ENCODE measurements around the gene COL17A1. TPM values are rescaled to one million over a fixed set of nuclear protein-coding genes. Genes with fewer than 3 reads are reported as not detected.

Gene COL17A1
- total RNA-seq, 1 experiment from 2014 or later = not detected

- DNase-seq (ENCODE audit: low read depth) = no peak
- in situ Hi-C loops (cut with HindIII; ENCODE audit: low pct_unique_long_range_greater_than_20kb, low sequenced_read_pairs) = no loop called here
Observed at GRCh38 chr10:104038958-104039752, 46.5 kb downstream of the COL17A1 start.

GRCh38 chr10:104038537-104038936 lies 47.1 kb downstream of the COL17A1 start:
- in situ Hi-C loops (cut with HindIII; ENCODE audit: low pct_unique_long_range_greater_than_20kb, low sequenced_read_pairs) = no loop called here
- no peak for DNase-seq (ENCODE audit: low read depth)

- DNase-seq (ENCODE audit: low read depth) = no peak
- in situ Hi-C loops (cut with HindIII; ENCODE audit: low pct_unique_long_range_greater_than_20kb, low sequenced_read_pairs) = no loop called here
Observed at GRCh38 chr10:104037261-104037951, 48.3 kb downstream of the COL17A1 start.

- no peak for DNase-seq (ENCODE audit: low read depth)
- in situ Hi-C loops (cut with HindIII; ENCODE audit: low pct_unique_long_range_greater_than_20kb, low sequenced_read_pairs) = no loop called here
Observed at GRCh38 chr10:104036518-104037260, 49.0 kb downstream of the COL17A1 start.

GRCh38 chr10:104036069-104036384 lies 49.7 kb downstream of the COL17A1 start:
- in situ Hi-C loops (cut with HindIII; ENCODE audit: low pct_unique_long_range_greater_than_20kb, low sequenced_read_pairs) = no loop called here
- no peak for DNase-seq (ENCODE audit: low read depth)

- in situ Hi-C loops (cut with HindIII; ENCODE audit: low pct_unique_long_range_greater_than_20kb, low sequenced_read_pairs) = no loop called here
- no peak for DNase-seq (ENCODE audit: low read depth)
Observed at GRCh38 chr10:104035194-104036068, 50.2 kb downstream of the COL17A1 start.

GRCh38 chr10:104034401-104035193 lies 51.1 kb downstream of the COL17A1 start:
- no peak for DNase-seq (ENCODE audit: low read depth)
- in situ Hi-C loops (cut with HindIII; ENCODE audit: low pct_unique_long_range_greater_than_20kb, low sequenced_read_pairs) = no loop called here

- in situ Hi-C loops (cut with HindIII; ENCODE audit: low pct_unique_long_range_greater_than_20kb, low sequenced_read_pairs) = no loop called here
- DNase-seq (ENCODE audit: low read depth) = no peak
Observed at GRCh38 chr10:104033966-104034365, 51.7 kb downstream of the COL17A1 start.

- no peak for DNase-seq (ENCODE audit: low read depth)
- in situ Hi-C loops (cut with HindIII; ENCODE audit: low pct_unique_long_range_greater_than_20kb, low sequenced_read_pairs) = no loop called here
Observed at GRCh38 chr10:104033401-104033930, 52.2 kb downstream of the COL17A1 start.

GRCh38 chr10:104032144-104032775 lies 53.4 kb downstream of the COL17A1 start:
- in situ Hi-C loops (cut with HindIII; ENCODE audit: low pct_unique_long_range_greater_than_20kb, low sequenced_read_pairs) = no loop called here
- no peak for DNase-seq (ENCODE audit: low read depth)

- in situ Hi-C loops (cut with HindIII; ENCODE audit: low pct_unique_long_range_greater_than_20kb, low sequenced_read_pairs) = no loop called here
- no peak for DNase-seq (ENCODE audit: low read depth)
Observed at GRCh38 chr10:104031631-104032030, 54.0 kb downstream of the COL17A1 start.

GRCh38 chr10:104029521-104029860 lies 56.2 kb downstream of the COL17A1 start:
- in situ Hi-C loops (cut with HindIII; ENCODE audit: low pct_unique_long_range_greater_than_20kb, low sequenced_read_pairs) = no loop called here
- DNase-seq (ENCODE audit: low read depth) = no peak

- DNase-seq (ENCODE audit: low read depth) = no peak
- in situ Hi-C loops (cut with HindIII; ENCODE audit: low pct_unique_long_range_greater_than_20kb, low sequenced_read_pairs) = no loop called here
Observed at GRCh38 chr10:104028823-104029520, 56.7 kb downstream of the COL17A1 start.

GRCh38 chr10:104028146-104028545 lies 57.5 kb downstream of the COL17A1 start:
- DNase-seq (ENCODE audit: low read depth) = peak; percentile 22
- in situ Hi-C loops (cut with HindIII; ENCODE audit: low pct_unique_long_range_greater_than_20kb, low sequenced_read_pairs) = no loop called here

GRCh38 chr10:104026762-104027161 lies 58.9 kb downstream of the COL17A1 start:
- peak; percentile 66 for DNase-seq (ENCODE audit: low read depth)
- in situ Hi-C loops (cut with HindIII; ENCODE audit: low pct_unique_long_range_greater_than_20kb, low sequenced_read_pairs) = no loop called here

- no peak for DNase-seq (ENCODE audit: low read depth)
- in situ Hi-C loops (cut with HindIII; ENCODE audit: low pct_unique_long_range_greater_than_20kb, low sequenced_read_pairs) = no loop called here
Observed at GRCh38 chr10:104025524-104025923, 60.2 kb downstream of the COL17A1 start.
